KG1 (cell line): Measurements from ENCODE around the gene METRN.
"Not testable (repeated sequence)": the region's sequence is repeated elsewhere in the genome, so short reads cannot be mapped to it uniquely, and the experiment has no call there.

Experiments used
- DNase-seq: peaks from one replicate; lab custom pipeline; 2025; lab: John Stamatoyannopoulos, UW

METRN gene

GRCh38 chr16:691242-691641, 23.7 kb upstream of the METRN start:
- DNase-seq: not testable (repeated sequence)

DNA sequence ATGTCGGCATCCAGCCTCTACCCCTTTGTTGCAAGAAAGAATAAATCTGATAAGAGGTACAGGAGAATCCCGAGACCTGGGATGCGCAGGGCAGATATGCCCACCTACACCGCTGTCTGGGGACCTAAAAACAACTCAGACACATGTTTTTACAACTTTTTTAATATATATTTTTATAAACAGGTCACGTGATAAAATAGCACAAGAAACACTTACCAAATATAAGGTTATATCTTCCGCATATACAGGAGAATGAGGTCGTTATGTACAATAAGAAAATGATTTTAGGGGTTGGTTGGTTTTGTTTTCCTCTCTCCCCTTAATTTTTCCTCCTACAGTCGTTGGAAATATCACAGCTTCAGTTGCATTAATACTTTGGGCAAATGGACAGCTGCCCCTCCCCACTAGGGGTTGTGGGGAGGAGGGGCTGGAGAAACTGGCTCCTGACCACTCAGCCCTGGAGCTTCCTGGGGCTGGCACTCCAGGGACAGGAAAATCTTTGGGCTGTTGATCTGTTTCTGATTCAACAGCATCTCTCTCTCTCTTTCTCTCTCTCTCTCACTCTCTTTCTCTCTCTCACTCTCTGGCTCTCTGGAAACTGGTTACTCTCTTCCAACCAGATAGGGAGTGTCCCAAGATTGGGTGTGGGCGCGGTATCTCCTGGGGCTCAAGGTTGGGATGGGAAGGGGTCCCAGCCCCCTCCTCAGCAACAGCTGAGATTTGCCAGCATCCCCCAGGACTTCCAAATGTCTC, 22.4 kb upstream of the METRN start:
- no peak for DNase-seq

DNA sequence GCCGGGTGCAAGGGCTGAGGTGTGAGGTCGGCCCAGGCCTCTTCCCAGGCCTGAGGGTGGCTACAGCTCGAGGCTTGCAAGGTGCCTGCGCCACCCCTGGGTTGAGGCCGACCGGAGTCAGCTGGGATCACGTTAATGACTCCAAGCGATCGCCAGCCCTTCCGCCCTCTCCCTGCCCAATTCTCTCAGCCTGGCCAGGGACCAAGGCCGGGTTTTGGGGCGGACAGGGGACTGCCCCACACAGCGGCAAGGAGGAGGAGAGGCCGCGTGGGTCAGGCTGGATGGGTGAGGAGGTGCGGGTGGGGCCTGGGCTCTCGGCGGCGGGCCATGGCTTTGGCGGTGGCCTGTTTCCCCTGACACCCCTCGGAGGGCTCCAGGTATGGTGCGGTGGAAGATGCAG, 21.6 kb upstream of the METRN start:
- DNase-seq: no peak

DNA sequence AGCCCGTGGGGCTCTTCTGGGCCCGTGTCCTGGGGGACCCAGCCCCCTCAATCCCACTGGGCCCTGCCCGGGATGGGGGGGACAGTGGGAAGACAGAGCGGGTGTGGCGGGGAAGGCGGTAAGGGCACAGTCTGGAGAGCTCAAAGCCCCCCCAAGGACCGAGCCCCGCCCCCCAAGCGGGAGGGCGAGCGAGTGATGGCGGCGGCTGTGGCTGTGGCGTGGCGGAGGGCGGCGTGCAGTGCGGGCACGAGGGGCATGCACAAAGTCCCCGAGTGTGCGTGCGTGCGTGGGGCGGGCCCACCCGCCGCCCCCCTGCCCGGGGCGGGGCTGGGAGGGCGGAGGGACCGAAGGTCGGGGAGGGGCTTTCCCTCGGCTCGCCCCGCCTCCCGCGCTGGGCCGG, 21.2 kb upstream of the METRN start:
- no peak for DNase-seq

GRCh38 chr16:694187-694862, 20.6 kb upstream of the METRN start:
- no peak for DNase-seq

DNA sequence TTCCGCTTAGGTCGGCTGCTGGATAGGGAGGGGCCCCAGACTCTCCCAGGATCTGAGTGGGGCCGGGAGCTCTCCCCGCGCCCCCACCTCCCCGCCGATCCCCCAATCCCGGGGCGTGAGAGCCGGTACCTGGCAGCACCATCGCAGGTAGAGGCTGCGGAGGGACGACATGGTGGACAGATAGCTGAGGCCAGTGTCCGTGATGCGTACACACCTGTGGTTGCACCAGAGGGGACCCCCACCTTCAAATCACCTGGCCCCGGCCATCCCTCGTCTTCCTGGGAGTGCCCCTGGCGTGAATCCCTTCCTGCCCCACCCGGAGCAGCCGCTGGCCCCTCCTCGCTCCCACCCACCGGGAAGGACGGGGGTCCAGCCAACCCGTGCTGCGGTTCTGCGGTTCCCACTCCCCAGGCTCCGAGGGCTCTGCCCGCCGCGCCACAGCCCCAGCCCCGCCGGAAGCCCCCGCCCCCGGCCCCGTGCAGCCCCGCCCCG, 20.0 kb upstream of the METRN start:
- no peak for DNase-seq

DNA sequence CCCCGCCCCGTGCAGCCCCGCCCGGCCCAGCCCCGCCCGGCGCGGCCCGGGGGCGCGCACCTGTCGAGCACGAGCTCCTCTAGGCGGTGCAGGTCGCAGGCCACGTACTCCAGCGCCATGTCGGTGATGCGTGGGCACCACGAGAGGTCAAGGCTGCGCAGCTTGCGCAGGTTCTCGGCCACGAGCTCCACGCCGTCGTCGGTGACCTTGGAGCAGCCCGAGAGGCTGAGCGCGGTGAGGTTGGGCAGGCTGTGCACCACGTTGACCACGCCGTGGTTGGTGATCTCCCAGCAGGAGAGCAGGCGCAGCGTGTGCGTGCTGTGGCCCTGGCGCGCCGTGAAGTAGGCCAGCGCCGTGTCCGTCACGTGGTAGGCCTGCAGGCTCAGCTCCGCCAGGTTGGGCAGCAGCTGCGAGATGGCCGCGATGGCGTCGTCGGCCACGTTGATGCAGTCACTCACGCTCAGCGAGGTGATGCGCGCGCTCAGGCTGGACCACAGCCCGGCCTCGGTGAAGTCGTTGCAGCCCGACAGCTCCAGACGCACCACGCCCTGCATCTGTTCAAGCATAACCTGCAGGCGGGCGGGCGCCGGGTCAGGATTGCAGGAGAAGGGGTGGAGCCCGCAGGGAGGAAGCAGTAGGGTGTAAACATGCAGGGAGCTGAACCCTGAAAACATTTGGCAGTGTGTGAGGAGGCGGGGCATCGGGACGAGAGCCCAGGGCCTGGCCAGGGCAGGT, 19.4 kb upstream of the METRN start:
- no peak for DNase-seq

DNA sequence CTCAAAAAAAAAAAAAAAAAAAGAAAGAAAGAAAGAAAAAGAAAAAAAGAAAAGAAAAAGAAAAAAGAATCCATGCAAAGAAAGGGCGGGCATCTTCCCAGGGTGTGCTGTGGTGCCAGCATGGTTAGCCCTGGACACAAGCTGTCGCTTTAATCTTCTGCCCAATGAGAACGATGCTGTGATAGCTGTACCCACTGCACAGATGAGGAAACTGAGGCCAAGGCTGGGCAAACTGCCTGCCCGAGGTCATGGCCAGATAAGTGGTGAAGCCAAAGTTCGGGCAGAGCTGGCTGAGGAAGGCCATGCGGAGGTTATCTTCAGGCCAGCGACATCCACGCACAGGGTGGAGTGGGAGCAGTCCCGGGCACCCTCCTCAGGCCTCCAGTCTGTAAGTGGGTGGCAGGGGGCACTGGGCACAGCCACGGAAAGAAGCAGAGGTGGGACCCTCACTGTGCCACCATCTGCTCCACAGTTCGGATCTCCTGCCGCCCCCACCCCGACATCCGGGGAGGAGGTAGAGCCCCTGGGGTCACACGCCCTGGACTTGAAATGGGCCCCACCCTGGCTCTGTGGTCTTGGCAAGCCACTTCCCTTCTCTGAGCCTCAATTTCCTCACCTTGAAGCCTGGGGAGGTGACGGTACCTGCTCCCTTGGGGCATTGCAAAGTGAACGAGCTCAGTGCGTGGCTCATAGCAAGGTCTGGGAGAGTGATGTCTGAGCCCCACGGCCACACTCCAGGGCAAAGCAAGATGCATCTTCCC, 15.8 kb upstream of the METRN start:
- no peak for DNase-seq

DNA sequence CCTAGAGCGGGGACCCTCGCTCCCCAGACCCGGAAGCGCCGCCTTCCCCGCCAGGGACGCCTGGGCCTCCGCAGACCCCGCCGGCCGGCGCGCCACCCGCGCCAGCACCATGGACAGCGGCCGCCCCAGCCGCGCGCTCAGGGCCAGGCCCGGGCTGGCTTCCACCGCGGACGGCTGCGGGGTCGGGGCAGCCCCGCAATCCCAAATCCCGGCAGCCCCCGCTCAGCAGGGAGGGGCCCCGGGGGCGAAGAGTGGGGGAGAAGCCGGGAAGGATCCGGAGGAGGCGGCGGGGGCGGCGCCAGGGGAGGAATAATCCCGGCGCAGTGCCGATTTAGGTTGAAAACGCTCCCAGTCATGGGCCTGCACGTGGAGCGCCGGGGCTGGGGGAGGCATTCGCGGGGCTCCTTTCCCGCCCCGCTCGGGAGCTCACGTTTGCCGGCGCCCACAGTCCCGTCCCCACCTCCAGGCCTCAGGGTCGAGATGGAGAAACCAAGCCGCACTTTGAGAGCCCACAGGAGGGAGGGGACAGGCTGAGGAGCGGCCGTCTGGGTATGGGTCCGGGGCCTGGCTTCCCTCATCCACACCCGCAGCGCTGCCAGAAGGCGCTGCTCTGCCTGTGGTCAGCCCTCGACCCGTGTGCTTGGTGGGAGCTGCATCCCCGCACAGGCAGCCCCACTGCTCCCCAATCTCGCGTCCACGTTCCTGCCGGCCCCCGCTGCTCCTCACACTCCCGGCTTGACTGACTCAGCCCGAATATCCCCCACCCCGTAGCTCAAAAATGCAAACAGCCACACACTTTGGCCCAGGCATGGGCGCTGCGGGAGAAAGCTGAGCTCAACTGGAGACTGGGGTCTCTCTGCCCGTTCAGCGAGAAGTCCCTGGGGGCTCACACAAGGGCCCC, 14.0 kb upstream of the METRN start:
- DNase-seq: no peak

- DNase-seq: no peak
These were observed 12.6 kb upstream of the METRN start for GRCh38 chr16:702341-702740.

- no peak for DNase-seq
These were observed 11.5 kb upstream of the METRN start for GRCh38 chr16:703406-703805.

DNA sequence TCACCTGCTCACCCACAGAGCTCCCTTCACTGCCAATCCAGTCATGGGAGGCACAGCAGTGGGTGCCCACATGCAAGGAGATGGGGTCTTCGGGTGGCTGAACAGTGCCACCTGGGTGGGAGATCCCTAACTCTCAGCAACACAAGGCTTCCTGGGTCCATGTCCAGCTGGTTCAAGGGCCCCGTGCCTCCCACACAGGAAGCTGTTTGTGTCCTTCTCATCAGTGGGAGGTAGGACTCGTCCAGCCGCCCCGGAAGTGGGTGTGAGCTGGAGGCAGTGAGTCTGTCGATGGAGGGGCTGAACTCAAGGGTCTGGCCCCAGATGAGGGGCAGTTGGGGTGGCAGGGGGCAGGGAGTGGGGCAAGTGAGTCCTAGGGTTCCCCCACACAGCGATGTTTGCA, 10.9 kb upstream of the METRN start:
- no peak for DNase-seq

GRCh38 chr16:704552-705380, 10.2 kb upstream of the METRN start:
- DNase-seq: no peak

DNA sequence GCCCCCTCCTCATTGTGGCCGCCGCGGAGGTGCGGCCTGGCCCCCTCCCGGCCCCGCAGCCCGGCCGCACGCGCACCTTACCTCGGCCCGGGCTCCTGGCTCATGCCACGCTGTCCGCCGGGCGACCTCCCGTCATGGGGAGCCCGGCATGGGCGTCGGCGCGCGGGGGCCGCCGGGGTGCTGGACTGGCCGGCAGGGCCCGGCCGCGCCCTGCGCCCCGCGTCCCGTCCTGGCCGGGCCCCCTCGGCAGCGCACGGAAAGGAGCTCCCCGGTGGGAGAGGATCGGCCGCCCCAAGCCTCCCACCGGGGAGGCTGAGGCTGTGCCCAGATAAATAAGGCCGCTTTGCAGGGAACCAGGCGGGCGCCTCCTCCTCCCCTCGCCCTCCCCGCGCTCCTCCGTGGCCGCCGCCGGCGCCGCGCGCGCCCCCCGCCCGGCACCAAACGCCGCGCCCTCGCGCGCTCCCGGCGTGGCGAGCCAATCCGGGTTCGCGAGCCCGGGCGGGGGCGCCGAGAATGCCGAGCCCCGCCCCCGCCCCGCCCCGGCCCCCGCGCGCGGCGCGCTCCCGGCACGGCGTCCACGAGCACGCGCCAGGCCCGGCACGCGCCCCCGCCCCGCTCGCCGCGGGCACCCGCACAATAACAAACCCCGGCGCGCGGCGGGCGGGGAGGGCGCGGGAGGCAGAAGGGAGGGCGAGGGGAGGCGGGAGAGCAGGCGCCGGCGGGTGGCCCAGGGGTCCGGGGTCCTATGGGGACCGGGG, 9.3 kb upstream of the METRN start, which contains the start of gene FBXL16:
Gene FBXL16 (minus strand): TSS at position 371 of the 758 bp plus-strand sequence. CDS start 8,396 bp downstream, outside the sequence.
- DNase-seq: no peak

GRCh38 chr16:706189-707061, 8.5 kb upstream of the METRN start:
- DNase-seq: no peak

DNA sequence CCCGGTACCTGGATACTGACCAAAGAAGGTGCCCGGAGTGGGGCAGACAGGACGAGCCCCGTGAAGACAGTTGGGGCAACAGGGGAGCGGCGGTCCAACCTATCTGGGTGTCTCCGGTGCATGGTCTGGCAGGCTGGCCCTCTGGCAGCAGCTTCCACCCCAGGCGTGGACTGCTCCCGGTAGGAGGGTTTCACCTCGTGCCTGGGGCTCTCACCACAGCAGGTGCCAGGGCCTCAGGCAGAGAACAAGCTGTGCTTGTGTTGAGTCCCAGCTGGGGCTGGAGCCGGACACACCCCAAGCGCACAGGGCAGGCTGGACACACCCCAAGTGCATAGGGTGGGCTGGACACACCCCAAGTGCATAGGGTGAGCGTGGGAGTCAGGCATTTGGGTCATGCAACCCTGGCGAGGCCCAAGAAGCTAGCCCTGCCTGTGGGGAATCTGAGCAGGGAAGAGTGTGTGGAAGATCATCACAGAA, 7.8 kb upstream of the METRN start:
- no peak for DNase-seq

DNA sequence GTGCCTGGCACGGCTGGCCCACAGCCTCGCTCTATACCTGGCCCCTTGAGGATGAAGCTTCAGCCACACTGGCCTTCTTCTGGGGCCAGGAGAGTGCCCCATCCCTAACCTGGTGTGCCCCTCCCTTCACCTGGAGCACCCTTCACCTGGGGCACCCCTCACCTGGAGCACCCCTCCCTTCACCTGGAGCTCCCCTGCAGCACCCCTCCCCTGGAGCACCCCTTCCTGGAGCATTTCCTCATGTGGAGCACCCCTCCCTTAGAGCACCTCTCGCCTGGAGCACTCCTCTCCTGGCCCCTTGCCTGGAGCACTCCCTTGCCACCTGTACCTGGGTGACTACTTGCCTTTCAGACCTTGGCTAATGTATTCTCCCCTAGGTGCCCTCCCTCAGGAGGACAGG, 6.9 kb upstream of the METRN start:
- no peak for DNase-seq

GRCh38 chr16:708959-709358, 6.0 kb upstream of the METRN start:
- no peak for DNase-seq
